ENCODE data around the gene USPL1.

The USPL1 gene

DNA sequence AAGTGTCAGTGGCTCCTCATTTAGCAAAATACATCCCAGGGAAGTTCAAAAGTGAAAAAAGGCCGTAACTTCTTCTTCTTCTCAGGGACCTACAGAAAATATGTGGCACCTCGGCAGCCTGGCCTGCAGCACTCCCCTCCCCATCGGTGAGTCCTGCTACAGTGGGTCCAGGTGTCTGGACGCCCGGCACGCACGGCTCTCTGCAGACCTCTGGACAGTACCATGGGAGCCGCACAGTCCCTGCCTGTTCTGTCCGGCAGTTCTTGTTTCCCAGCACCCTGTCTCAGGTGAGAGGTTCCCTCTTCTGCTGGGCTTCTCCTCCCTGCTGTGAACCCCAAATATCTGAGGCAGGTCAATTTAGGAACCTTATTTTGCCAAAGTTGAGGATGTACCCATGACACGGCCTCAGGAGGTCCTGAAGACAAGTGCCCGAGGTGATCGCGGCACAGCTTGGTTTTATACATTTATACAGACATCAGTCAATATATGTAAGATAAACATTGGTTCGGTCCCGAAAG is 80.8 kb downstream of the USPL1 start:
- no peak for DNase-seq

DNA sequence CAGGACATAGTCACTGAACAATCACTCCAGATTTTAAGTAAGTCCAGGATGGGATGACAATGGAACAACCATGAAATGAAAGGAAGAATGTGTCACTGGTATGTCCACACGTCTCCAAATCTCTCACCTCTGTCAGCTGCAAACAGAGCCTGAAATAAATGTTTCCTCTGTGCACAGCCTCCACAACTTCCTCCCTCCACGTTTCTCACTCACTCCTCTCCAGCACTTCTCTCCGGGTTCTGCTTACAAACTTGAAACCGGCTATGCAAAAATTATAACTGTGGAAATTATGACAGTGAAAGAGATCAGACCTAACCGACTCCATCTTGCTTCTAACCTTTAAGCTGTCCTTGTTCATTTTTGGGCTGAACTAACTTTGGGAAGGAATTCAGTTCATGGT is 82.6 kb downstream of the USPL1 start:
- DNase-seq: no peak

DNA sequence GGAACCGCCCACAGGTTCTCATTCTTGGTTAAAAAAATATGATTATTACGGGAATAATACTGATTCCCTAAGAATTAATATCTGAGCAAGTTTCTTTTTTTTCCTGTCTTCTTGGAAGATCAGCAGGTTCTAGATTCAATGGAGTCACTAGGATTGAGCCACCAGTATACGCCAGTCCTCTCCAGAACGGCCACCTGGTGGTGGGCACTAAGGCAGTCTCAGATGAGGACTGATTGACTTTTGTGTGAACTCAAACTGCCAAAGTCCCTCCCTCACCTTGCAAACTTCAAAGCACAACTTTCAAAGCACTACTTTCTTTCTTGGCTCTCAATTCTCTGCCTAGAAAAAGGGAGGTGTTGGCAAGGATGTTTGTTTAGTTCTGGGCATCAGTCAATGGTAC is 84.3 kb downstream of the USPL1 start:
- no peak for DNase-seq

DNA sequence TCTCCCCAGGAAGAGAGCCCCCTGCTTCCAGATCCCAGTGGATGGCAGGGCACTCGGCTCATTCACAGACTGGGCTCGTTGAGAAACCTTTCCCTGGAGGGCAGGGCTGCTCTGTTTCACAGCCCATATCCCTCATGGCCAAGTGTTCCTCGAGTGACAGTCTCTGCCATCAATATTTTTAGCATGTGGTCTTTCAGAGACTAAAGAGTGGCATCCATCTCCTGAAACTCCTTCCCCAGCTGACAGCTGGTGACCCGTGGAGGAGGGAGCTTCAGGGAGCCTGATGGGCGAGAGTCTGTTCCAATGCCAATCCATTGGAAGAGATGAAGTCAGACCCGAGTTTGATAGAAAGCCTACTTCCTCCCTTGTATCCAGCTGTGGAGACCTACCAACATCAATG is 86.9 kb downstream of the USPL1 start:
- no peak for DNase-seq

DNA sequence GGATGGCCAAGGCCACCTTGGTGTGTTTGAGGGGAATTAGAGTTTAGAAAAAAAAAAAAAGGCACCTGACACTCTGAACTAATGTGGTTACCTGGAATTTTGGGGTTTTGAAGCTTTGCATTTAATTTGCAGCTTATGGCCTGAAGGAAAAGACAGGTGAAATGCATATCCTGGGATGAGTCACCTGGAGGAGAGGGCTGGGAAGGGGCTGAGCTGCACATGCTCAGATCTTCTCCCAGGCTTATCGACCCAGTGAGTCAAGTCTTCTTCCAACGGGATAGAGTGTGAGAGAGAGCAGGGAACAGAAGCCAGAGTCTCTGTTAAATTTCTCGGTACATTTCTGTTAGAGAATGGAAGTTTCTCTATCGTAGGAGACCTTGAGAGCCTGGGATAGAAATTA is 88.0 kb downstream of the USPL1 start:
- no peak for DNase-seq

DNA sequence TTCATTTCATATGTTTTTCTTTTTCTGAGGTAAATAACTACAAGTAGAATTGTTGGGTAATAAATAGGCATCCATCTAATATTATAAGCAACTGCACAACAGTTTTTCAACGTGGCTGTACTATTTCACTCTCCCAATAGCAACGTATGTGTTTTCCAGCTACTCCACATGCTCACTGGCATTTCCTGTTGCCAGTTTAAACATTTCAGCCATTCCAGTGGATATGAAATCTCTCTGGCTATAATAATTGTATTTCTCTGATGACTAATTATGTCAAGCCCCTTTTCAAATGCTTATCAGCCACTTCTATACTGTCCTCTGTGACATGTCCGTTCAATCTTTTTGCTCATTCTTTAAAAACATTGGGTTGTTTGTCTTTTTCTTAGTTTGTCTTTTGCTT is 90.8 kb downstream of the USPL1 start:
- no peak for DNase-seq

Measured in NCI-H345 (cell line).